NCI-H748 (cell line): ENCODE measurements around the gene DEFB119.
"Not testable (repeated sequence)": the region's sequence is repeated elsewhere in the genome, so short reads cannot be mapped to it uniquely, and the experiment has no call there.

Experiments
- DNase-seq: peaks from one replicate; lab custom pipeline; 2025; ENCODE audit not compliant: unreplicated experiment; lab: John Stamatoyannopoulos, UW

Gene DEFB119

GRCh38 chr20:31390490-31390889 is at the start of gene DEFB119:
TSS of gene DEFB119 (minus strand) at chr20:31390590. CDS start at chr20:31390483, 107 bp downstream.
- no peak for DNase-seq

DNA sequence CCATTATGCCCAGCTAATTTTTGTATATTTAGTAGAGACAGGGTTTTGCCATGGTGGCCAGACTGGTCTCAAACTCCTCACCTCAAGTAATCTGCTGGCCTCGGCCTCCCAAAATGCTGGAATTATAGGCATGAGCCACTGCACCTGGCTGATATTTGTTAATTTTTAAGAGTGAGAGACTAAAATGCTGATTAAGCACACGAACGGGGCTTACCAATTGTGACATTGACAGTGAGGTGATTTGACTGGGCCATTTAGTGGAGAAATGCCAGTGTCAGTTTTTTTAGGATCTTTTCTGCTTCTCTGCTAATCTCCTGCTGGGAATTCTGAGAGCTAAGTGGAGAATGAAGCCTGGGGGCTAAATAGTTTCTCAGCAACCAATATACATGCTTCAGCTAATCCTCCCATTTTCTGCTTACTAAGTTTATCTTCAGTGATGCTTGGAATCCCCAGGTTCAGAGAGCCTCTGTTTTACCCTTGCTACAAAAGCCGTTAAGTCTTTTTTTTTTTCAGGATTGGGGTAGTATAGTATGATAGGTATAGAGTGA is 40.3 kb upstream of the DEFB119 start:
- DNase-seq, result no peak

DNA sequence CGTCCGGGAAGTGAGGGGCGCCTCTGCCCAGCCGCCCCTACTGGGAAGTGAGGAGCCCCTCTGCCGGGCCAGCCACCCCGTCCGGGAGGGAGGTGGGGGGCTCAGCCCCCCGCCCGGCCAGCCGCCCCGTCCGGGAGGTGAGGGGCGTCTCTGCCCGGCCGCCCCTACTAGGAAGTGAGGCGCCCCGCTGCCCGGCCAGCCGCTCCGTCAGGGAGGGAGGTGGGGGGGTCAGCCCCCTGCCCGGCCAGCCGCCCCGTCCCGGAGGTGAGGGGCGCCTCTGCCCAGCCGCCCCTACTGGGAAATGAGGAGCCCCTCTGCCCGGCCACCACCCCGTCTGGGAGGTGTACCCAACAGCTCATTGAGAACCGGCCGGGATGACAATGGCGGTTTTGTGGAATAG is 37.2 kb upstream of the DEFB119 start:
- DNase-seq, result not testable (repeated sequence)

DNA sequence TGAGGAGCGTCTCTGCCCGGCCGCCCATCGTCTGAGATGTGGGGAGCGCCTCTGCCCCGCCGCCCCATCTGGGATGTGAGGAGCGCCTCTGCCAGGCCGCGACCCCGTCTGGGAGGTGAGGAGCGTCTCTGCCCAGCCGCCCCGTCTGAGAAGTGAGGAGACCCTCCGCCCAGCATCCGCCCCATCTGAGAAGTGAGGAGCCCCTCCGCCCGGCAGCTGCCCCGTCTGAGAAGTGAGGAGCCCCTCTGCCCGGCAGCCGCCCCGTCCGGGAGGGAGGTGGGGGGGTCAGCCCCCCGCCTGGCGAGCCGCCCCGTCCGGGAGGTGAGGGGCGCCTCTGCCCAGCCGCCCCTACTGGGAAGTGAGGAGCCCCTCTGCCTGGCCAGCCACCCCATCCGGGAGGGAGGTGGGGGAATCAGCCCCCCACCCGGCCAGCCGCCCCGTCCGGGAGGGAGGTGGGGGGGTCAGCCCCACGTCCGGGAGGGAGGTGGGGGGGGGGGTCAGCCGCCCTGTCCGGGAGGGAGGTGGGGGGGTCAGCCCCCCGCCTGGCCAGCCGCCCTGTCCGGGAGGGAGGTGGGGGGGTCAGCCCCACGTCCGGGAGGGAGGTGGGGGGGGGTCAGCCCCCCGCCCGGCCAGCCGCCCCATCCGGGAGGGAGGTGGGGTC is 36.6 kb upstream of the DEFB119 start:
- DNase-seq, result not testable (repeated sequence)

DNA sequence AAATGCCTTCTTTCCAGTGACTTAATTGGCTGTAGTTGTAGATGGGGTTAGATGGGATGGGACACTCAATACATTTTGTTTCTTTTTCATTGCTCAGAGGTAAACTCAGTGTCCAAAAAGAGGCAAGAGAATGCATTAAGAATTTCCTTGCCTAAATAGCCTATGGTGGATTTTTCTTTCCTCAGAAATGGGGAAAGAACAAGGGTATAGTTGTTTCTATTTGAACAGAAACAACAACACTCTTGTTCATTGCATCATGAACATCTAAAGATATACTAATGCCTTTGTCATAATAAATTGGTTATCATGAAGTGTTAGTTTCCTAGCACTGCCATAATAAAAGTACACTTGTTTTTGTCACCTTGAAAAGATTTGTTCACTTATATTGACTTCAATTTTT is 35.4 kb upstream of the DEFB119 start:
- DNase-seq, result no peak

DNA sequence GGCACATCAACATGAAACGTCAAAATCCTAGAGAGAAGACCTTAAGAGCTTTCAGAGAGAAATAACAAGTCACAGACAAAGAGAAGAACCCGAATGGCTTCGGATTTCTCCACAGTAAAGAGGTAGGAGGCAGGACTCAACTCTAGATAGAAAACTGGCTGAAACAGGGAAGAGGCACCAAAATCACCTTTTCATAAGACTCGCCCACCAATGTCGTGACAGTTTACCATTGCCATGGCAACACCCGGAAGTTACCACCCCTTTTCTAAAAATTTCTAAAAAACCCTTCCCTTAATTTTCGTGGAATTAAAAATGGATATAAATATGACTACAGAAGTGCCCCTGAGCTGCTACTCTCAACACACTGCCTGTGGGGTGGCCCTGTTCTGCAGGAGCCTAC is 27.9 kb upstream of the DEFB119 start:
- no peak for DNase-seq

- no peak for DNase-seq
Measured at GRCh38 chr20:31415653-31416052, 25.3 kb upstream of the DEFB119 start.

- DNase-seq, result no peak
Measured at GRCh38 chr20:31414381-31414780, 24.0 kb upstream of the DEFB119 start.

DNA sequence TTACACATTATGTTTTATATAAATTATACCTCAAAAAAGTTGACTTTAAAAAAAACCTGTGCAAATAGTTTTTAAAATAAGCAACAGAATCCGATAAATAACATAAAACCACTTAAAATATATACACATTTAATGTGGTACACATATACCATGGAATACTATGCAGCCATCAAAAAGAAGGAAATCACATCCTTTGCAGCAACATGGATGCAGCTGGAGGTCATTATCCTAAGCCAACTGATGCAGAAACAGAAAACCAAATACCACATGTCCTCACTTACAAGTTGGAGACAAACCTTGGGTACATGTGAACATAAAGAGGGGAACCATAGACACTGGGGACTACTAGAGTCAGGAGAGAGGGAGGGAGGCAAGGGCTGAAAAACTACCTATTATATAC is 19.6 kb upstream of the DEFB119 start:
- DNase-seq, result no peak

DNA sequence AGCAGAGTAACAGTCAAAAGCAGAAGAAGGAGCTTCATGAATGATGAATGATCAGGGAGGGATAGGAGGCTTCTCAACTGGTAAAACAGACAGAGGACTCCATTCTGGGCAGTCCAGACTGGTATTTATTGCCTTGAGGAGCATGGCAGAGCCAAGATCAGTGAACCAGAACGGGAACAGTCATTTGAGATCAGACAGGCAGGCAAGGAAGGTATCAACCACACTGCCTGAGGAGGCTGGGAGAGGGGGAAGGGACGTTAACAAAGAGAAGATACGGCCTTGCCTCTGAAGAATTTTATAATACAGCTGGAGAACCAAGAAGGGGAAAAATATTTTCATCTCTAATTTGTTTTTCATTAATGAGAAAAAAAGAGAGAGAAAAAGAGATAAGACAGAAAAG is 15.7 kb upstream of the DEFB119 start, which contains the start of gene DEFB121:
TSS of gene DEFB121 (minus strand) at position 101 of the 400 bp plus-strand sequence. CDS start at position 38, 63 bp downstream.
- no peak for DNase-seq

DNA sequence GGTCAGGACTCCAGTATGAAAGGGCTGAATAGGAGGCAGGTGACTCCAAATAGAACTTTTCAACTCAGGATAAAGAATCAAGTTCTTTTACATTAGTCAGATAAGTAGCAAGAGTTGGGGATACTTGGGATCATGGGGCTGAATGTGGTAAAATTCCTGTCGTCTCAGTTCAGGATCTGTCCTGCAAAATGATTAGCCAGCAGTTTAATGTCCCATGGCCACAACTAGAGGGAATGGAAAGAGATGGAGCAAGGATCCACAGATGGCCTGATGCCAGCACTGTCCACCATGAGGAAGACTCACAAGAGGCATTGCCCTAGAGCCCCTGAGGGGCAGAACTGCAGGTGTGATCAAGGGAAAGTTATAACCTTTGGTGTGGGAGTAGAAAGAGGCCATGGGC is 13.5 kb upstream of the DEFB119 start:
- DNase-seq, result no peak

GRCh38 chr20:31394900-31395299 is 4.5 kb upstream of the DEFB119 start:
- DNase-seq, result no peak

- no peak for DNase-seq
Measured at GRCh38 chr20:31392836-31393235, 2.4 kb upstream of the DEFB119 start.

DNA sequence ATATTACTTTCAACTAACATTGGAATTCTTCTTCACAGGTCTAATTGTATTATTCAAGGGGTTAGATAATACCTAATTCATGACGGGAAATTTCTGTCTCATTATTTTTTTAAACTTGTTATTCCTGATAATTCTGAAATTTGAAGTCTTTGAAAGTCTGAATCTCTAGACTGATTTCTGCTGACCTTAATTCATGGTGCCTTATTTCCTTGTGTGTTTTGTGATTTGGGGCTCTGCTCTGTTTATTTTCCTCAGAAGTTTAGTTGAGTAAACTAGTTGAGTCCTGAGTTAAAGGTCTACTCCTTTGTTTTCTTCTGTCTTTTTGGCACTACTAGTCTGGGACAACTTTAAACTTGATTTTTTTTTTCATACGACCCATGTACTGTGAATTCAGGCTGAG is 16.0 kb downstream of the DEFB119 start:
- DNase-seq, result no peak

DNA sequence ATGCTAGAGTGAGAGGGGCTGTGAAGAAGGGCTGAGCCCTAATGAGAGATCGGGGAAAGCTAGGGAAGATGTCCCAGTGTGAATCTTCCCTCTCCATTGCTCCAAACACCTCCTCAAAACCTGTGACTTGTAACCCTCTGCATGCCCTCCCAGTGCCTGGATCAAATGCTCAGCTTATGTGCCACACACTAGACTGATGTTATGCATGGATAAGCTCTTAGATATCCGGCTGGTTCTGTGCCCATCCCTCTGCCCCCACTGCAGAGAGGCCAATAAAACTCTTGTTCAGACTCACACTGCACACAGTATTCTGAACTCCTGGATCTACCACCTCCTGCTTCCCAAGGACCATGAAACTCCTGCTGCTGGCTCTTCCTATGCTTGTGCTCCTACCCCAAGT is 22.1 kb downstream of the DEFB119 start, which contains the start of gene DEFB118:
TSS of gene DEFB118 (plus strand) at position 301 of the 400 bp plus-strand sequence. CDS start at position 351, 50 bp downstream.
- DNase-seq, result no peak

- DNase-seq, result not testable (repeated sequence)
Measured at GRCh38 chr20:31364272-31364671, 26.1 kb downstream of the DEFB119 start.

DNA sequence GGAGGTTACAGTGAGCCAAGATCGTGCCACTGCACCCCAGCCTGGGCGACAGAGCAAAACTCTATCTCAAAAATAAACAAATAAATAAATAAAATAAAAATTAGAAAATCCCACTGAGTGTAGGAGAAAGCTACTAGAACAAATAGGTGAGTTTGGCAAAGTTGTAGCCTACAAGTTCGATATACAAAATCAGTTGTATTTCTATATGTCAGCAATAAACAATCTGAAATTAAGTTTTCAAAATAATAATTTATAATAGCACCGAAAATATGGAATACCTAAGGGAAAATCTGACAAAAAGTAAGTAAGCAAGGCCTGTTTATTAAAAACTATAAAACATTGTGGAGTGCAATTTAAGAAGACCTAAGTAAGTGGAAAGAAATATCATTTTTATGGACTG is 27.1 kb downstream of the DEFB119 start:
- DNase-seq, result no peak

DNA sequence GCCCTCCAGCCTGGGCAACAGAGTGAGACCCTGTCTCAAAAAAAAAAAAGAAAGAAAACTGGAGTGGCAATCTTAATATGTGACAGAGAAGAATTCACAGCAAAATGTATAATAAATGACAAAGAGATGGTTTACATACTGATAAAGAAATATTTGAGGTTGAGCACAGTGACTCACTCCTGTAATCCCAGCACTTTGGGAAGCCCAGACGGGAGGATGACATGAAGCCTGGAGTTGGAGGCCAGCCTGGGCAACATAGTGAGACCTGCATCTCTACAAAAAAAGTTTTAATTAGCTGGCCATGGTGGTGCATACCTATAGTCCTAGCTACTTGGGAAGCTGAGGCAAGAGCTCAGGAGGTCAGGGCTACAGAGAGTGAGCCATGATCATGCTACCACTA is 34.4 kb downstream of the DEFB119 start:
- DNase-seq, result no peak

- DNase-seq, result no peak
Measured at GRCh38 chr20:31341470-31341869, 48.9 kb downstream of the DEFB119 start.

DNA sequence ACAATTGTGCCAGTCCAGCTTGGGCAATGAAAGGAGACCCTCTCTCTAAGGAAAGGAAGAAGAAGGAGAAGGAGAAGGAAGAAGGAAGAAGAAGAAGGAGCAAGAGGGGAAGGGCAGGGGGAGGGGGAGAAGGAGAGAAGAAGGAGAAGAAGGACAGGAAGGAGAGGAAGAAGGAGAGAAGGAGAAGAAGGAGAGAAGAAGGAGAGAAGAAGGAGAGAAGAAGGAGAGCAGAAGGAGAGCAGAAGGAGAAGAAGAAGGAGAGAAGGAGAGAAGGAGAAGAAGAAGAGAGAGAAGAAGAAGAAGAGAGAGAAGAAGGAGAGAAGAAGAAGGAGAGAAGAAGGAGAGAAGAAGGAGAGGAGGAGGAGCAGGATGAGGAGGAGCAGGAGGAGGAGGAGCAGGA is 59.5 kb downstream of the DEFB119 start:
- DNase-seq, result no peak
